GM21447 (cell line): ENCODE data around the gene NHEJ1.
A peak's percentile ranks its signal among the peaks of the same experiment; 100 is the strongest.
"Not testable (repeated sequence)": the region's sequence is repeated elsewhere in the genome, so short reads cannot be mapped to it uniquely, and the experiment has no call there.

ENCODE experiments used
- ATAC-seq: cut with Tn5 transposase; IDR thresholded peaks from one replicate; pipeline ENCODE4 v1.9.1; 2021; ENCODE audit not compliant: unreplicated experiment

The NHEJ1 gene

GRCh38 chr2:219160186-219161017 is at the start of gene NHEJ1:
Gene NHEJ1, minus strand, starts transcription at chr2:219160815. Its CDS starts 2,453 bp downstream, at chr2:219158362.
- peak; percentile 84 for ATAC-seq

- no peak for ATAC-seq
Measured at GRCh38 chr2:219209236-219210195, 48.9 kb upstream of the NHEJ1 start.

- no peak for ATAC-seq
Measured at GRCh38 chr2:219207884-219208740, 47.5 kb upstream of the NHEJ1 start.

GRCh38 chr2:219207134-219207883 is 46.7 kb upstream of the NHEJ1 start:
- ATAC-seq, result no peak

GRCh38 chr2:219206328-219207133 is 45.9 kb upstream of the NHEJ1 start, which contains the start of gene ZFAND2B:
Gene ZFAND2B, plus strand, starts transcription at chr2:219206782. Its CDS starts 206 bp downstream, at chr2:219206988.
- ATAC-seq, result peak; percentile 96

- ATAC-seq, result no peak
Measured at GRCh38 chr2:219205981-219206327, 45.3 kb upstream of the NHEJ1 start.

- ATAC-seq, result no peak
Measured at GRCh38 chr2:219205165-219205538, 44.5 kb upstream of the NHEJ1 start.

GRCh38 chr2:219204425-219205164 is 44.0 kb upstream of the NHEJ1 start:
- ATAC-seq, result no peak

GRCh38 chr2:219201331-219201730 is 40.7 kb upstream of the NHEJ1 start:
- not testable (repeated sequence) for ATAC-seq

- not testable (repeated sequence) for ATAC-seq
Measured at GRCh38 chr2:219200502-219201326, 40.1 kb upstream of the NHEJ1 start.

GRCh38 chr2:219199470-219200211 is 39.0 kb upstream of the NHEJ1 start:
- ATAC-seq, result no peak

- no peak for ATAC-seq
Measured at GRCh38 chr2:219198974-219199373, 38.4 kb upstream of the NHEJ1 start.

- no peak for ATAC-seq
Measured at GRCh38 chr2:219197388-219197787, 36.8 kb upstream of the NHEJ1 start.

- ATAC-seq, result no peak
Measured at GRCh38 chr2:219186754-219187456, 26.3 kb upstream of the NHEJ1 start.

- no peak for ATAC-seq
Measured at GRCh38 chr2:219184121-219184520, 23.5 kb upstream of the NHEJ1 start.

GRCh38 chr2:219183151-219183772 is 22.6 kb upstream of the NHEJ1 start:
- no peak for ATAC-seq
